ENCODE measurements around the gene GLYATL3.

Gene GLYATL3

DNA sequence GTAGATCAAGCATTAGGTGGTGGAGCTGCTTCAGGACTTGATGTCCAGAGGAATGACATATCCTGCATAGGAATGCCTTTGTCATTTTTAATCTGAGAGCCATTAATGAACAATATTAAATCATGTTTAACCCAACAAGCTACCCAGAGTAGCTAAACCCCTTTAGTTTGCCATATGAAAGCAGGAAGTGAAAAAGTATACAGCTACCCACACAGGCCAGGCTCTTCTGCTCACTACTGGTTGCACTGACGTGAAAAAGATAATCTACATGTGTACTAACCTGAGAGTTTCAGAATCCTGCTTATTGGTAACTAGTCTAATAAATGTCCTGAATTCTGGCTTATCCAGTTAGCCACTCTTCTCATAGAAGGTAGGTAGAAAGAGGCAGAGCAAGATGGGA, 19.9 kb downstream of the GLYATL3 start:
- Histone ChIP-seq H3K9ac (ENCODE audit: insufficient read length) (no peak overlapping the region), H3K27ac (no peak overlapping the region), H3K9me3 (ENCODE audit: low read depth, low read length) (no peaks in the 10 kb centered on the region), H3K36me3 (ENCODE audit: insufficient read depth, low read length) (no peaks in the 10 kb centered on the region), H3K4me3 (no peak overlapping the region)
- no peak for TF ChIP-seq FOXP2 (optimal IDR thresholded peaks at IDR 0.05; ENCODE audit: control extremely low read depth, extremely low read length, insufficient read depth)
- TF ChIP-seq EZH2 (IDR thresholded peaks at IDR 0.05) = no peak
- DNase-seq (ENCODE audit: low read depth, low spot score) = no peak

DNA sequence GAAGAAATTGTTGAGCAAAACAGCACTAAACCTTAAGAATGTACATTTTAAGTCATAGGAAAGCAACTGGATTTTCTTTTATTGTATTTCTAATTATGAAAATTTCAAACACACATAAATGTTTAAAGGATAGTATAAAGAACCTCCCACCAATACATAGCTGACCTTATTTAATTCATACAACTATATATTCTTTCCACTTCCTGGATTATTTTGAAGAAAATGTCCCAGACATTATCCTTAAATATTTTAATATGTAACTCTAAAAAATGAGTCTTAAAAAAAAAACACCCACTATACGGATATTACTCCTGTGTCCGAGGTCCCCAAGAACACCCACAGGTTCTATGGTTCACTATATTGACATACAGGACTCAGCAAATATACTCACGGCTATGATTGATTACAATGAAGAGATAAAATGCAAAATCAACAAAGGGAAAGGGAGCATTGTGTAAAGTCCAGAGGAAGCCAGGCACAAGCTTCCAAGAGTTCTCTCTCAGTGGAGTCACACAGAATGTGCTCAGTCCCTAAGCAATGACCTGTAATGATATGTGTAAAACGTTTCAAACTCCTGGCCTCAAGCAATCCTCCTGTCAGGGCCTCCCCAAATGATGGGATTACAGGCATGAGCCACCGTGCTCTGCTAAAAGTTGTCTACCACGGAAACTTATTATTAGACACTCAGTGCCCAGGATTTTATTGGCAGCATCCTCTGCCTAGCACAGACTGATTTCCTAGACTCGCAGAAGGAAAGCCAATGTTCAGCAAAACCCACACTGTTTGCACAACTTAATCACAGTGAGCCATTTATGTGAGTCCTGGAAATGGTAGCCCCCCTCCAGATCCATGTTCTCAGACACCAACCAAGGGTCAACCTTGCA, 23.2 kb downstream of the GLYATL3 start:
- no peak overlapping the region for H3K27ac ChIP-seq
- H3K9ac ChIP-seq (ENCODE audit: insufficient read length) = no peak overlapping the region
- DNase-seq (ENCODE audit: low read depth, low spot score) = no peak
- no peaks in the 10 kb centered on the region for H3K9me3 ChIP-seq (ENCODE audit: low read depth, low read length)
- TF ChIP-seq EZH2 (IDR thresholded peaks at IDR 0.05) = no peak
- no peak for TF ChIP-seq POLR2AphosphoS5 (IDR thresholded peaks at IDR 0.05; ENCODE audit: borderline replicate concordance, low read depth, low read length)
- no peak for TF ChIP-seq FOXP2 (optimal IDR thresholded peaks at IDR 0.05; ENCODE audit: control extremely low read depth, extremely low read length, insufficient read depth)
- H3K36me3 ChIP-seq (ENCODE audit: insufficient read depth, low read length) = no peaks in the 10 kb centered on the region
- no peak overlapping the region for H3K4me3 ChIP-seq

DNA sequence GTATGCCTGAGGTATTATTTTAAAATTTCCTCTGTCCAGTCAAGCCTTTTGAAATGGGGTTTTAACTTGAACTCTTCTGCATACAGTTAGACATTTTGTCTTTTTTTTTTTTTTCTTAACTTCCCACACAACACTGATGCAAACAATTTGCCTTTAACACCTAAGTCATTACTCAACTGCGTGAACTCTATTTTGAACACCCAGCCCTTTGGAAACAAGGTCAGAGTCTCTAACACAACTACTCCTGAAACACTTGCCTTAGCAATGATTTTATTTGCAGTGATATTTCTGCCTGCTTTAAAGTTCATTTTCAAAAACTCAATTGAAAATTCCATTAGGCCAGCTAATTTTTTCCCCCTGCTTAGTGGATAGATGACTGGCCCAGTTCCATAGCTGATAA, 24.2 kb downstream of the GLYATL3 start:
- no peak overlapping the region for H3K27ac ChIP-seq
- no peak overlapping the region for H3K9ac ChIP-seq (ENCODE audit: insufficient read length)
- H3K36me3 ChIP-seq (ENCODE audit: insufficient read depth, low read length) = no peaks in the 10 kb centered on the region
- no peak overlapping the region for H3K4me3 ChIP-seq
- no peak for DNase-seq (ENCODE audit: low read depth, low spot score)
- TF ChIP-seq FOXP2 (optimal IDR thresholded peaks at IDR 0.05; ENCODE audit: control extremely low read depth, extremely low read length, insufficient read depth) (no peak), POLR2AphosphoS5 (IDR thresholded peaks at IDR 0.05; ENCODE audit: borderline replicate concordance, low read depth, low read length) (no peak), EZH2 (IDR thresholded peaks at IDR 0.05) (no peak)
- H3K9me3 ChIP-seq (ENCODE audit: low read depth, low read length) = no peaks in the 10 kb centered on the region

DNA sequence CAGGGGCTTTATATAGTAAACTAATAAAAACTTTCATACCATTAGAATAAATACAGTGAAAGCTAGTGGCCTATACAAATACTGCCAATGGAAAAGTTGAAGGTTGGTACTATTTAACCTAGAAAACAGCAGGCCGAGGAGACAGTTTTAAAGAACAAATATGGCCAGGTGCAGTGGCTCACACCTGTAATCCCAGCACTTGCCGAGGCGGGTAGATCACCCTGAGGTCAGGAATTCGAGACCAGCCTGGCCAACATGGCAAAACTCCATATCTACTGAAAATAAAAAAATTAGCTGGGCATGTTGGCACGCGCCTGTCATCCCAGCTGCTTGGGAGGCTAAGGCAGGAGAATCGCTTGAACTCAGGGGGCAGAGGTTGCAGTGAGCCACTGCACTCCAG, 24.8 kb downstream of the GLYATL3 start:
- no peak for TF ChIP-seq POLR2AphosphoS5 (IDR thresholded peaks at IDR 0.05; ENCODE audit: borderline replicate concordance, low read depth, low read length)
- TF ChIP-seq FOXP2 (optimal IDR thresholded peaks at IDR 0.05; ENCODE audit: control extremely low read depth, extremely low read length, insufficient read depth) = no peak
- H3K27ac ChIP-seq = no peak overlapping the region

DNA sequence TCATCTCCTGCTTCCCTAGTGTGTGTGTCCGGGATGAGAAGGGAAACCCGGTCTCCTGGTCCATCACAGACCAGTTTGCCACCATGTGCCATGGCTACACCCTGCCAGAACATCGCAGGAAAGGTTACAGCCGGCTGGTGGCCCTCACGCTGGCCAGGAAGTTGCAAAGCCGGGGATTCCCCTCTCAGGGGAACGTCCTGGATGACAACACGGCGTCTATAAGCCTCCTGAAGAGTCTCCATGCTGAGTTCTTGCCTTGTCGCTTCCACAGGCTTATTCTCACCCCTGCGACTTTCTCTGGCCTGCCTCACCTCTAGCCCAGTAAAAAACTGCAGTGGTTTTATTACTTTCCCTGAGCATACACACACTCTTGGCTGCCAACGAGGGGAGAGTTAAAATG, 26.9 kb downstream of the GLYATL3 start:
- TF ChIP-seq EZH2 (IDR thresholded peaks at IDR 0.05) (no peak), FOXP2 (optimal IDR thresholded peaks at IDR 0.05; ENCODE audit: control extremely low read depth, extremely low read length, insufficient read depth) (no peak), POLR2AphosphoS5 (IDR thresholded peaks at IDR 0.05; ENCODE audit: borderline replicate concordance, low read depth, low read length) (no peak)
- Histone ChIP-seq H3K4me3 (no peak overlapping the region), H3K9ac (ENCODE audit: insufficient read length) (no peak overlapping the region), H3K36me3 (ENCODE audit: insufficient read depth, low read length) (no peaks in the 10 kb centered on the region), H3K9me3 (ENCODE audit: low read depth, low read length) (no peaks in the 10 kb centered on the region), H3K27ac (no peak overlapping the region)
- DNase-seq (ENCODE audit: low read depth, low spot score) = no peak

More for the DNA sequence above, 24.8 kb downstream of the GLYATL3 start:
- H3K9me3 ChIP-seq (ENCODE audit: low read depth, low read length) = no peaks in the 10 kb centered on the region
- DNase-seq (ENCODE audit: low read depth, low spot score) = no peak
- no peaks in the 10 kb centered on the region for H3K36me3 ChIP-seq (ENCODE audit: insufficient read depth, low read length)
- no peak overlapping the region for H3K9ac ChIP-seq (ENCODE audit: insufficient read length)
- no peak overlapping the region for H3K4me3 ChIP-seq

DNA sequence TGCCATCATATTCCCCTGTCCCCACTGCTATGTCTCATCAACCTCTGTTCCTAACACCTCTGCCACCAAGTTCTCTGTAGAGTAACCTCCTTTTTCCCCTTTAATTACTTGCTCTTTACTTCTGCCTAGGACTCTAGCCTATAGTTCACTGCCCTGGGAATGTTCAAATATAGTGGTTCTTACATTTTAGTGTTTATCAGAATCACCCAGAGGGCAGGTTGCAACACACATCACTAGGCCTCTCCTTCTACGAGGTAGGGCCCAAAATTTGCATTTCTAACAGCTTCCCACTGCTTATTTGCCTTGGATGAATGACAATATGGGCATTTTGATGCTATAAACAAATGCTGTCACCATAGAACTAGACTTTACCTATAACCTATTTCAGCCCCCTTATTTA, 27.6 kb downstream of the GLYATL3 start:
- Histone ChIP-seq H3K9me3 (ENCODE audit: low read depth, low read length) (no peaks in the 10 kb centered on the region), H3K27ac (no peak overlapping the region), H3K36me3 (ENCODE audit: insufficient read depth, low read length) (no peaks in the 10 kb centered on the region), H3K9ac (ENCODE audit: insufficient read length) (no peak overlapping the region), H3K4me3 (no peak overlapping the region)
- no peak for TF ChIP-seq EZH2 (IDR thresholded peaks at IDR 0.05)
- no peak for TF ChIP-seq POLR2AphosphoS5 (IDR thresholded peaks at IDR 0.05; ENCODE audit: borderline replicate concordance, low read depth, low read length)
- no peak for TF ChIP-seq FOXP2 (optimal IDR thresholded peaks at IDR 0.05; ENCODE audit: control extremely low read depth, extremely low read length, insufficient read depth)
- no peak for DNase-seq (ENCODE audit: low read depth, low spot score)

DNA sequence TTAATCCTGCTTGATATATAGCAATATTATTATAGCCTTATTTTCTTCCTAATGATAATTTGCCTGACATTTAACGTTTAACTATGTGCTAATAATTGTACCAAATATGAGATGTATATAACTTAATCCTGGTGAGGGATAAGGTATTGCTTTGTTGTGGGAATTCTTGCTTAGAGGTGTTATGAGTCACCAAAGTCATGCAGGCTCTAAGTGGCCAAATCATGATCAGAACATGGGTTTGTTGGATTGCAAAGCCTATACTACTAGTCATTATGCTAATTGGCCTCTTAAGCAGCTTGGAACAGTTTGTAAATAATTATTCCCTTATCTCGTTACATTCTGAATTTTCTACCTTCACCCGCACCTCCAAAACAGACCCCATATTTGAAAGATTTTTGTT, 28.8 kb downstream of the GLYATL3 start:
- no peak overlapping the region for H3K4me3 ChIP-seq
- no peak for TF ChIP-seq FOXP2 (optimal IDR thresholded peaks at IDR 0.05; ENCODE audit: control extremely low read depth, extremely low read length, insufficient read depth)
- no peak for TF ChIP-seq POLR2AphosphoS5 (IDR thresholded peaks at IDR 0.05; ENCODE audit: borderline replicate concordance, low read depth, low read length)
- no peak for TF ChIP-seq EZH2 (IDR thresholded peaks at IDR 0.05)
- H3K36me3 ChIP-seq (ENCODE audit: insufficient read depth, low read length) = no peaks in the 10 kb centered on the region
- H3K27ac ChIP-seq = no peak overlapping the region
- no peaks in the 10 kb centered on the region for H3K9me3 ChIP-seq (ENCODE audit: low read depth, low read length)
- DNase-seq (ENCODE audit: low read depth, low spot score) = no peak
- H3K9ac ChIP-seq (ENCODE audit: insufficient read length) = no peak overlapping the region

DNA sequence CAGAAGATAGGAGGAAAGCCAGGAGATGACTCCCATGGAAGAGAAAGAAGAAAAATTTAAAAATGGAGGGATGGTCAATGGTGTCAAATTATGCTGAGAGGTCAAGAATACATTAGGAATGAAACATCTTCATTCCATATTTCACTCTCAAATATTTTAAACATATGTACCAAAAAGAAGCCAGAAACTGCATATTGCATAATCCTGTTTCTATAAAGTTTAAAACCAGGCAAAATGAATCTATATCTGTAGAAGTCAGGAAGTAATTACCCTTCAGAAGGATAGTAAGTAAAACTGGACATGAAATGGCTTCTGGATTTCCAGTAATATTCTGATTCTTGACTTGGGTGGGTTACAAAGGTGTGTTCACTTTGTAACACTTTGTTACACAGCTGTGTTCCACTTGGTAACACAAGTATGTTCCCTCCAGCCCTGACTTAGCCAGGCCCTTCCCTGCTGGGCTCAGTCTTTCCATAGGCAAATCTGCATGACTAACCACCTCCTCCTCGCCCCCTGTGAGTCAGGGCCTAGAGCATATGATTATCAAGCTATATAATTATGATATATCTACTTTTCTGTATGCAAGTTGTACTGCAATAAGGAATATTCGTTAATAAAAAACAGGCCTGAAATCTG, 30.5 kb downstream of the GLYATL3 start:
- TF ChIP-seq POLR2AphosphoS5 (IDR thresholded peaks at IDR 0.05; ENCODE audit: borderline replicate concordance, low read depth, low read length) (no peak), EZH2 (IDR thresholded peaks at IDR 0.05) (no peak)
- DNase-seq (ENCODE audit: low read depth, low spot score) = no peak
- Histone ChIP-seq H3K36me3 (ENCODE audit: insufficient read depth, low read length) (no peaks in the 10 kb centered on the region), H3K9me3 (ENCODE audit: low read depth, low read length) (no peaks in the 10 kb centered on the region), H3K4me3 (no peak overlapping the region), H3K27ac (no peak overlapping the region), H3K9ac (ENCODE audit: insufficient read length) (no peak overlapping the region)
